ENCODE measurements around the gene RAB29. TPM values are rescaled to one million over a fixed set of nuclear protein-coding genes. Genes with fewer than 3 reads are reported as not detected.

The RAB29 gene
- polyA plus RNA-seq, 3 donors, result 35.8 to 40.8 (median 37.0) TPM

GRCh38 chr1:205803986-205804385, 28.7 kb upstream of the RAB29 start:
- no peak for DNase-seq (ENCODE audit: extremely low read depth in 1 of 11, low read depth in 9 of 11, low spot score in 4 of 11)

- no peak for DNase-seq (ENCODE audit: extremely low read depth in 1 of 11, low read depth in 9 of 11, low spot score in 4 of 11)
These were observed 26.8 kb upstream of the RAB29 start for GRCh38 chr1:205802060-205802459.

DNA sequence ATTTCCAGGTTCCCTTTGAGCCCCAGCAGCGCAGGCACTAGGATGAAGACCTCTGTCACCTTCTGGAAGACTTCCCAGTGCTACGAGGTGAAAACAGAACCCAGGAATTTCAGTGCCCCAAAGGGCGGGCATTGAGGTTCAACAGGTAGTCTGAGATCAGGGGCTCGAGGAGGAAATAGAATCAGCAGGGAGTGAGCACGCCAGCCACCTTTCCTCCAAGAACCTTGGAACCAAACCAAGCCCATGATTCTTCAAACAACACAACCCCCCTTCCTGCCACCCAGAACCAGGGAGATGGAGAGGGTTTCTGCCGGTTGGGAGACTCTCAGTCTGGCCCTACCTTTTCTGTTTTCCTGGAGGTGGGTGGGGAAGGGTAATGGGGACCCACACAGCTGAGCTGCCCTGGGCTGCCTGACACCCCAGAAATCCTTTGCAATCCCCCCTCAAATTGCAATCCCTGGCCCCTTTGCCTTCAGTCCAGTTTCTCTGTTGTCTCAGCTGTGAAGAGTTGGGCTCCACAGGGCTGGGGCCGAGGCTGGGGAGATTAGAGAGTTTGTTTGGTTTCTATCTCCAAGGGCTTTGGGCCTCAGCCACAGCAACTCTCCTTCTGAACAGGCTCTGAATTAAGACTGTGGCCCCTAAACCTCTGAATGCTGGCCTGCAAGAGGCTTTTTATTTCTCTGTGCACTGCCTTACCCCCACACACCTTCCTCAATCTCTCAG, 25.9 kb upstream of the RAB29 start:
- no peak for DNase-seq (ENCODE audit: extremely low read depth in 1 of 11, low read depth in 9 of 11, low spot score in 4 of 11)

GRCh38 chr1:205800427-205800826, 25.1 kb upstream of the RAB29 start:
- no peak for DNase-seq (ENCODE audit: extremely low read depth in 1 of 11, low read depth in 9 of 11, low spot score in 4 of 11)

DNA sequence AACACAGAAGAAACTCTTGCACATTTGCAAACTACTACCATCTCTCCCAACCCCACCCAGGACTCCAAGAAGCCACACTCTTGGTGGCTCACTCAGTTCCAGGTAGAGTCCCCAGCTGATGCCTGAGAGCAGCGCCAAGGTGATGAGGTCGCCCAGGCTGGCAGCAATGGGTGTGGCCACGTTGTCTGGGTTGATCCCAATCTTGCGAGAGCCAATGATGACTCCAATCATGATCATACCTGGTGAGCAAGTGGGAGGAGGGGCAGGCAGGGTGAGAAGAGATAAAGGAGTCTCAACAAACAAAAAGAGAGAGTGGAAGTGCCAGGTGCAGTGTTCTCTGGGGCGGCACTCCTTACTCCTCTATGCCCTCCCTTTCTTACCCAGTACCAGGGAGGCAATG, 23.3 kb upstream of the RAB29 start:
- DNase-seq (ENCODE audit: extremely low read depth in 1 of 11, low read depth in 9 of 11, low spot score in 4 of 11), result no peak

DNA sequence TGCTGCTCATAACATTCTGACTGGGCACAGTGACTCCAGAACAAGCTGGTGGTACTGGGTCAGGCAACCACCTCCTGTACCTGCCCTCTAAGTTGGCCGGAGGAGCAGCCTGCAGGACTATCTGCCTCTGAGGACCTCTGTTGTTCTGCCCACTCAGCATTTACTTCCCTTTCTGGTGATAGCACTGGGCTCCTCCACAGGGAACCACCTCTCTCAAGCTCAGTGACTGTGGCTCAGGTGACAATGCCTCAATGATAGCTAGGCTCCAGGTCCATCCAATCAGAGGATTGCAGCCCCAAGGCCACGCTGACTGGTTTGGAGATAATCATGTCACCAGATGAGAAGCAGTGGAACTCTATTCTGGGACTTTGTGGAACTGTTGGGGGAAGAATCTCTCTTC, 21.9 kb upstream of the RAB29 start:
- no peak for DNase-seq (ENCODE audit: extremely low read depth in 1 of 11, low read depth in 9 of 11, low spot score in 4 of 11)

DNA sequence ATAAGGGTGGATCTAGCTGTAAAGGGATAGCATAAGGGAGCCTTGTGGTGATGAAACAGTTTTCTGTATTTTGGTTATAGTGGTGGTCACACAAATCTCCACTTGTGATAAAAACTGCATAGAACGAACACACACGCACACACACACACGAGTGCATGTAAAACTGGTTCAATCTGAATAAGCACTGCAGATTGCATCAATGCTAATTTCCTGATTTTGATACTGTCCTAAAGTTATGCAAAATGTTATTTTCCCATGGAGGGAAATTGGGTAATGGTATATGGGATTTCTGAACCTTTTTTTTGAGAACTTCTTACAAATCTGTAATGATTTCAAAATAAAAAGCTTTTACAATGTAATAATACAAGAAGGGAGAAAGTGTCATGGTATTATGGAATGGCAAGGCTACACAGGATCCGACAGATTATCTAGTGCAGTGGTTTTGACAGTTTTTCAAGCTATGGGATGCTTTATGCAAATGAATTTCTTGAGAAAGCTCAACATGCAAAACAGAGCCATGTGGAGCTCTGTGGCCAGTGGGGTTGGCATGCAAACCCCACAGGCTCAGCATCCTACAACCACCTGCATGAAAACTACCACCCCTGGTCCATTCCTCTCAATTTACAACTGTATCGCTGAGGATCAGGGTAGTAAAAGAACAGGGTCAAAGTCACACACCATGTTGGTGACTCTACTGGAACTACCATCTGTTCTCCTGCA, 18.9 kb upstream of the RAB29 start:
- no peak for DNase-seq (ENCODE audit: extremely low read depth in 1 of 11, low read depth in 9 of 11, low spot score in 4 of 11)

DNA sequence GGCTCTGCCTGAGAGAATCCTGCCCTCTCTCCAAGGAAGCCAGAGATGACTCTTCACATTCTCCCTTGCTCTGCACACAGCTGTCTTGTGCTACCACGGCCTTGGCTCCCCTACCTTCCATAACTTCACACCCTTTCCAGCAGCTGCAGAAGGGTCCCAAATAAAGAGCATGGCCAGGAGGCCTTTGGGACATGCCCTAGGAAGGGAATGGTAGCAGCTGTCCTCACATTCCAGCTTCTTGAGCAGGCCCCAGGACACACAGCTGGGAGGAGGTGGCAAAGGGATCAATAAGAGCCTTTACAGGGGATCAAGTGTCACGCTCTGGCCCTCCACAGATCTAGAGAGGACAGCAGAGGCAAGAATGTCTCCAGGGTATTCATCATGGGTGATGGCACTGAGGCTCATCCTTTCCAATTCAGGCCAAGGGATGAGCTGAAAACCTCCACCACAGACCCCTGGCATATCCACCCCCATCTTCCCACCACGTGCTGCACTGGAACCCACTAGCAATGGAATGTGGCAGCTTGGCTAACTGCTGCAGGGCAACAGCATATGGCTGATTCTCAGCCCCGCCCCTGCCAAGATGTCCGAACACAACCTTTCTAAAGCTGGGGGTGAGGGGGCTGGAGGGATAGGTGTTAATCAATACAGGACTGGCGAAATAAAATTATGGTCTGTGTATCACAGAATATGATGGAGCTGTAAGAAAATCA, 17.8 kb upstream of the RAB29 start:
- DNase-seq (ENCODE audit: extremely low read depth in 1 of 11, low read depth in 9 of 11, low spot score in 4 of 11), result no peak

GRCh38 chr1:205792481-205792881, 17.2 kb upstream of the RAB29 start:
- no peak for DNase-seq (ENCODE audit: extremely low read depth in 1 of 11, low read depth in 9 of 11, low spot score in 4 of 11)

GRCh38 chr1:205791568-205792180, 16.4 kb upstream of the RAB29 start:
- peak in 2 of 11 donors; percentile 41 to 43 for DNase-seq (ENCODE audit: extremely low read depth in 1 of 11, low read depth in 9 of 11, low spot score in 4 of 11)

- DNase-seq (ENCODE audit: extremely low read depth in 1 of 11, low read depth in 9 of 11, low spot score in 4 of 11), result no peak
These were observed 12.1 kb upstream of the RAB29 start for GRCh38 chr1:205787287-205787916.

GRCh38 chr1:205786601-205787000, 11.3 kb upstream of the RAB29 start:
- DNase-seq (ENCODE audit: extremely low read depth in 1 of 11, low read depth in 9 of 11, low spot score in 4 of 11), result no peak

GRCh38 chr1:205785446-205785845, 10.2 kb upstream of the RAB29 start:
- DNase-seq (ENCODE audit: extremely low read depth in 1 of 11, low read depth in 9 of 11, low spot score in 4 of 11), result no peak

GRCh38 chr1:205783904-205784303, 8.6 kb upstream of the RAB29 start:
- DNase-seq (ENCODE audit: extremely low read depth in 1 of 11, low read depth in 9 of 11, low spot score in 4 of 11), result no peak

DNA sequence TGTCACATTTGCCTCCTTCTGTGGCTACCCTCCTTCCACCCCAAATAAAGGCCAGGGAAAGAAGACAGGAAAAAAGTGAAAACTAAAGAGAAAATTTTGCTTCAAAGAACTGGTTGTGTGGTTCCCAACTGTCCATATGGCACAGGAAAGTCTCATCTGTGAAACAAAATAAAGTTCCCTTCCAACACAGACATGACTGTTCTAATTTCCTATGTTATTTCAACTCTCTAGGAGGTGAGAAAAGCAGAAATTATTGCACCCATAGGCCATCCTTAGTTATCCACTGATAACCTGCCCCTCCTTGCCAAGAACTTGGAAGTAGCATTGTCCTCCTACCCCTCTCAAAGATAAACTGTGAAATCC, 8.1 kb upstream of the RAB29 start:
- no peak for DNase-seq (ENCODE audit: extremely low read depth in 1 of 11, low read depth in 9 of 11, low spot score in 4 of 11)

- DNase-seq (ENCODE audit: extremely low read depth in 1 of 11, low read depth in 9 of 11, low spot score in 4 of 11), result no peak
These were observed 7.5 kb upstream of the RAB29 start for GRCh38 chr1:205782627-205783432.

DNA sequence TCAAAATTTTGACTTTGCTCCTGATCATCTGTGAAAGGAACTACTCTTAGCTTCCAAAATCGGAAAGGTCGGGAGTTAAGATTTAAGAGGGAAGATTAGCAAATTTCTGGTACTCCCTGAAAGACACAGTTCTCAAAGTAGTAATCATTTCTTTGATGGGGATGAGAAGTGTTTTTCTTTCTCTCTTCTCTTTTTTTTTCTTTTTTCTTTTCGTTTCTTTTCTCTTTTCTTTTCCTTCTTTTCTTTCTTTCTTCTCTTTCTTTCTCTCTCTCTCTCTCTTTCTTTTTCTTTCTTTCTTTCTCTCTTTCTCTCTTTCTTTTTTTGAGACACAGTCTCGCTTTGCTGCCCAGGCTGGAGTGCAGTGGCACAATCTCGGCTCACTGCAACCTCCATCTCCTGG, 5.1 kb upstream of the RAB29 start:
- DNase-seq (ENCODE audit: extremely low read depth in 1 of 11, low read depth in 9 of 11, low spot score in 4 of 11), result no peak

DNA sequence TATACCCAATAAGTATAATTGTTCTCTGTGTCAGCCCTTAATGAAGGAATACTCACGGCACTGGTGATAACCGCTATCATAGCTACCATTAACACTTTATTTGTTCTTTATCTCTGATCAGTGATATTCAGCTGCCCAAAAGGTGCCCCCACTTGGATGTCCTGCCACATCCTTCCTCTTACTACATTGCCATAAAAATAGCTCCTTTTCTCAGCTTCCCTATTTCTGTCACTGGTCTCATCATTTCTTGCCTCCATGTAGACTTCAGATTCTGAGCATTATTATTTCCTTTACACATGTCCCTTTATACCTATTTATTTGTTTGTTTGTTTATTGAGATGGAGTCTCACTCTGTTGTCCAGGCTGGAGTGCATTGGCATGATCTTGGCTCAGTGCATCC, 2.7 kb upstream of the RAB29 start:
- DNase-seq (ENCODE audit: extremely low read depth in 1 of 11, low read depth in 9 of 11, low spot score in 4 of 11), result no peak

DNA sequence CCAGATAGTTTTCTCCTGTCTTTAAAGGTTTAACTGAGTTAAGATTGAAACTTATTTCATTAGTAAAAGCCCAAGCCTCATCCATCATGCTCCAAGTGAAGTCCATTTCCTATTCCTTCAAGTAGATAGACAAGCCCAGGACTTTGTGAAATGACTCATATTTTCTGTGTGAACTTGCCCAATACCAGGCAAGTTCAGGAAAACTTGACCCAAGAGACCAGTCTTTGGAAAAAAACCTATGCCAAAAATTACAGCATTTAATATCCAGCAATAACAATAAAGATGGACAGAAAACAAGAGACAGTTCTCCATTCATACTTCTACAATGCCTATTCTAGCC, 405 bp upstream of the RAB29 start:
- no peak for DNase-seq (ENCODE audit: extremely low read depth in 1 of 11, low read depth in 9 of 11, low spot score in 4 of 11)
